Thoracic aorta (tissue), 2 donors: ENCODE measurements around the gene ASAP2. TPM values are rescaled to one million over a fixed set of nuclear protein-coding genes. Genes with fewer than 3 reads are reported as not detected.
A peak's percentile ranks its signal among the peaks of the same experiment; 100 is the strongest.

Experiments
- ATAC-seq: fragments of 150-250 bp; one replicate; pipeline ENCODE4 v1.8.0; 2017; ENCODE audit warnings: low read depth; ENCODE audit not compliant: insufficient number of reproducible peaks, low FRiP score
- DNase-seq: peaks from one replicate; pipeline ENCODE4 v3.0.0-alpha.2; 2020; ENCODE audit warnings: low spot score
- H3K27ac ChIP-seq, 2 donors: fragments of 200-600 bp; sonication (generic); 1 replicate in 1 of 2; 2 replicates in 1 of 2; pipeline ENCODE4 v1.5.1; 2016; ENCODE audit warnings: mild to moderate bottlenecking in 2 of 2, moderate library complexity in 2 of 2
- H3K27me3 ChIP-seq: fragments of 200-600 bp; sonication (generic); replicated peaks from 2 replicates; pipeline ENCODE4 v1.6.0; 2016; ENCODE audit warnings: mild to moderate bottlenecking; ENCODE audit not compliant: insufficient read depth
- H3K36me3 ChIP-seq: fragments of 200-600 bp; sonication (generic); one replicate; pipeline ENCODE4 v1.5.1; 2016
- H3K4me1 ChIP-seq, 2 donors: fragments of 200-600 bp; sonication (generic); 1 replicate in 1 of 2; 2 replicates in 1 of 2; pipeline versions ENCODE4 v1.5.1 to v1.6.0; 2016; ENCODE audit warnings: low read depth in 2 of 2, mild to moderate bottlenecking in 1 of 2; ENCODE audit not compliant: control insufficient read depth in 1 of 2
- H3K4me3 ChIP-seq: fragments of 200-600 bp; sonication (generic); 2 replicates; pipeline ENCODE4 v1.5.1; 2016; ENCODE audit warnings: mild to moderate bottlenecking
- H3K9me3 ChIP-seq: fragments of 200-600 bp; sonication (generic); 2 replicates; pipeline ENCODE4 v1.5.1; 2016
- total RNA-seq, 2 donors: library from RNA; depleted of rRNA; stranded (reverse); fragments of >200 nt; gene quantifications; one replicate each; pipeline versions ENCODE4 v1.1.0 to v1.2.3, GENCODE V29; 2016
- TF ChIP-seq, protein P1 (sequence below): fragments of 200-600 bp; sonication (generic); IDR thresholded peaks from one replicate; pipeline ENCODE4 v1.5.1; 2019; ENCODE audit warnings: antibody characterized with exemption

Gene ASAP2
- total RNA-seq, 2 donors from 2014 or later = 58.1 to 102 TPM

DNA sequence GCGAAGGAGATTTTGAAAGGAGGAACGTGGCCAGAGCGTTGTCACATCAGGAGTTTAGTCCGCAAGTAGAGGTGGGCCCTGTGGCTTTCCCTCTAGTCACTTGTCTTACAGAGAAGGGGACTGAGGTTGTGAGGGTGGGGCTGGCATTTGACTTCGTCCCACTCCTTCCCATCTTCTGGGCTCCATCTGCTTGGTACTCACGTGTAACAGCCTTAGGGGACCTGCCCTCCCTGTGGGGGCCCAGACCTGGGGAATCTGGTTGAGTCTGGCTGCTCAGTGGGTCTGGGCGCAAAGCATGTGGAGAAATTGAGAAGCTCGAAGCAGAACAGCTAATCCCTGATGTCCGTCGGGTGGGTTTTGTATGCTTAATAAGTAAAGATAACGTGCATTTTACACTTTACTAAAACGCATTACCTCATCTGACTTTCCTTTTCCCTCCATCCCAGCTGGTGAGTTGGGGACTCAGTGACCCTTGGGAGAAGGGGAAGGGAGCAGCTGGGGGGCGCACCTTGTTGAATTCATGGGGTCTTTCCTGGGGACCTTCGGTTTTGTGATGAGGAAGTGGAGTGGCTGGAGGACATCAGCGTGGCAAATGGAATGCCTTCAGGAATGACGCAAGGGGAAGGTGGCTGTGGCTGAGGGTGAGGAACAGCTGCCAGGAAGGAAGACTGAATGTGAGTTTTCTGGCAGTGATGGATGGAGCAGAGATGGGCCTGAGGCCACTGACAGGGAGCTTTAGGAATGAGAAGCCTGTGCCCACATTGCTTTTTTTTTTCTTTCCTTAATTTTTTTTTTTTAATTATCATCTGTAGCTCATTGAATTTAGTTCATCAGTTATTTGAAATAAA lies 44.8 kb downstream of the ASAP2 start:
- TF ChIP-seq, protein P1, sequence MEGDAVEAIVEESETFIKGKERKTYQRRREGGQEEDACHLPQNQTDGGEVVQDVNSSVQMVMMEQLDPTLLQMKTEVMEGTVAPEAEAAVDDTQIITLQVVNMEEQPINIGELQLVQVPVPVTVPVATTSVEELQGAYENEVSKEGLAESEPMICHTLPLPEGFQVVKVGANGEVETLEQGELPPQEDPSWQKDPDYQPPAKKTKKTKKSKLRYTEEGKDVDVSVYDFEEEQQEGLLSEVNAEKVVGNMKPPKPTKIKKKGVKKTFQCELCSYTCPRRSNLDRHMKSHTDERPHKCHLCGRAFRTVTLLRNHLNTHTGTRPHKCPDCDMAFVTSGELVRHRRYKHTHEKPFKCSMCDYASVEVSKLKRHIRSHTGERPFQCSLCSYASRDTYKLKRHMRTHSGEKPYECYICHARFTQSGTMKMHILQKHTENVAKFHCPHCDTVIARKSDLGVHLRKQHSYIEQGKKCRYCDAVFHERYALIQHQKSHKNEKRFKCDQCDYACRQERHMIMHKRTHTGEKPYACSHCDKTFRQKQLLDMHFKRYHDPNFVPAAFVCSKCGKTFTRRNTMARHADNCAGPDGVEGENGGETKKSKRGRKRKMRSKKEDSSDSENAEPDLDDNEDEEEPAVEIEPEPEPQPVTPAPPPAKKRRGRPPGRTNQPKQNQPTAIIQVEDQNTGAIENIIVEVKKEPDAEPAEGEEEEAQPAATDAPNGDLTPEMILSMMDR = no peak
- DNase-seq = no peak
- ATAC-seq = no peak
- Histone ChIP-seq H3K36me3 (no peaks in the 10 kb centered on the region), H3K9me3 (no peaks in the 10 kb centered on the region), H3K27me3 (no peaks in the 10 kb centered on the region), H3K27ac (peak overlapping the region; percentile 73 to 80), H3K4me3 (peak overlapping the region; percentile 54), H3K4me1 (peaks cover 40 to 66% of the 10 kb centered on the region in 2 donors)

DNA sequence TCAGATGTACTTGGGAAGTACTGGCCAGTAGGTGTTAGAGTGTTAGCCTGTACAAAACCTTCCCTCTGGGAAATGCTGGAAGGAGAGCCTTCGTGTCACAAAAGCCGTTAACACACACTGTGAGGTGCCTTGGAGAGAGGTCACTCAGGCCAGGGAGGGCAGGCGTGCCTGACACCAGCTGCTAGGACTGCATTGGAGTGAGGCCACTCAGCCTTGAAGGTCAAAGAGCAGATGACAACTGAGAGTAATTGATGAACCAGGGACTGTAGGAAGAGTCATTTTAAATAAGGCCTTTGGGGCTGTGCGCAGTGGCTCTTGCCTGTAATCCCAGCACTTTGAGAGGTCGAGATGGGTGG lies 45.4 kb downstream of the ASAP2 start:
- H3K9me3 ChIP-seq = no peaks in the 10 kb centered on the region
- peaks cover 36 to 66% of the 10 kb centered on the region in 2 donors for H3K4me1 ChIP-seq
- no peaks in the 10 kb centered on the region for H3K36me3 ChIP-seq
- TF ChIP-seq, protein P1 = no peak
- peak overlapping the region; percentile 73 to 80 for H3K27ac ChIP-seq
- no peak overlapping the region for H3K4me3 ChIP-seq
- no peak for ATAC-seq
- DNase-seq = no peak
- H3K27me3 ChIP-seq = no peaks in the 10 kb centered on the region

DNA sequence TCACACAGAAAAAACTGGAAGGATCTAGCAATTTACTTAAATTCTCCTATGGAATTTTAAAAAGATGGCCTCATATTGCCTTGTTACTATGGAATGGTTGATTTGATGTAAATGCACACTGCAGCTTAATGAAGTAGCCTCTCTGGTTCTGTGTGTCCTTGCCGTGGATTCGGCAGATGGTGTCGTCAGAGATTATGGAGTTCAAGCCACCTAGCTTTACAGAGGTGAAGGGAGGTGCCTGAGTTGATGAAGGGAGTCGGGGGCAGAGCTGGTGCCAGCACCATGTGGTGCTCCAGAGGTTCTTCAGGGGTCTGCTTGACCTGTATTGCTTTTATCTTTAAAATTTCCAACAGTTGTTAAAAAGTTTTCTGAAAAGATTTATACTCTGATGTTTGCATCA lies 48.8 kb downstream of the ASAP2 start:
- H3K9me3 ChIP-seq = no peaks in the 10 kb centered on the region
- no peak for DNase-seq
- no peak for ATAC-seq
- no peak overlapping the region for H3K4me3 ChIP-seq
- H3K27me3 ChIP-seq = no peaks in the 10 kb centered on the region
- peaks cover 34 to 66% of the 10 kb centered on the region in 2 donors for H3K4me1 ChIP-seq
- TF ChIP-seq, protein P1 = no peak
- H3K27ac ChIP-seq = no peak overlapping the region
- H3K36me3 ChIP-seq = no peaks in the 10 kb centered on the region

DNA sequence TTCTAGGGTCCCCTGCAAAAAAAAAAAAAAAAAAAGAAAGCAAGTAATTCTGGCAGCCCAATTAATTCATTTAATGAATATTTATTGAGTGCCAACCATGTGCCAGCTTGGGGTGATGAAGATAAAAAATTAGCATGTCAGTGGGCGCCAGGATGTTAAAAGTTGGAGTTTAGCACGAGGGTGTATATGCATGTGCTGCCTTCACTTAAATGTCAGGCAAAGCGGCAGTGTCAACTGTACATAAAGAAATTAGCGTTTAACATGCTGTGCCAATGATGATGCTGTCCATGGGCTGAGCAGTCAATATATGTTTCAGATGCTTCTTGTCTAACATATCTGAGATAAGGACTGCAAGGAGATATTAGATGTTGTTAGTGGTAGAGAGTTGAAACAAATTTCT lies 49.5 kb downstream of the ASAP2 start:
- Histone ChIP-seq H3K27me3 (no peaks in the 10 kb centered on the region), H3K36me3 (no peaks in the 10 kb centered on the region), H3K4me3 (no peak overlapping the region), H3K27ac (no peak overlapping the region), H3K9me3 (no peaks in the 10 kb centered on the region), H3K4me1 (peaks cover 40 to 66% of the 10 kb centered on the region in 2 donors)
- no peak for DNase-seq
- ATAC-seq = no peak
- TF ChIP-seq, protein P1 = no peak

DNA sequence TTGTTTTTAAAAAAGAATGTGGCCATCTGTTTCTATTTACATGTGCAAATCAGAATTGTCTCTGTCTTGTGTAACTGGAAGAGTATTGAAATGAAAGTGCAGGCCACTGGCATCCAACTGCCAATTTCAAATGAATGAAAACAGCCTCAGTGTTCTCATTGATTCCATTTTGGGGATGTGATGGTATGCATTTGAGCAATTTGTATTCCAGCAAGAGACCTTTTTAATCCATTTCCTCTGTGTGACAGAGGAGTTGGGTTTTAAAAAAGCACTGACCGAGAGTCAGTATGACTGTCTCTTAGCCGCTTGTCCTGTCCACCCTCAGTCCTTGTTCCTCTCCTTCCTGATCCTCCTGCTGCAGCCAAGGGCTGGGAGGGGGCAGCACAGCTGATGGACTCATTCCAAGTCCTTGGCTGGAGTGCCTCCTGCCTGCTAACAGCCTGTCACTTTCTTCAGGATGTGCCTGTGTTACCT lies 50.0 kb downstream of the ASAP2 start:
- H3K27ac ChIP-seq = peak overlapping the region in 1 of 2 donors; percentile 20
- TF ChIP-seq, protein P1 = no peak
- no peak overlapping the region for H3K4me3 ChIP-seq
- H3K4me1 ChIP-seq = peaks cover 40 to 66% of the 10 kb centered on the region in 2 donors
- ATAC-seq = no peak
- H3K27me3 ChIP-seq = no peaks in the 10 kb centered on the region
- no peak for DNase-seq
- H3K36me3 ChIP-seq = no peaks in the 10 kb centered on the region
- no peaks in the 10 kb centered on the region for H3K9me3 ChIP-seq
